ENCODE results near the gene RPL27.

Gene RPL27

GRCh38 chr17:43039646-43040045 lies 41.4 kb downstream of the RPL27 start:
- no peak for TF ChIP-seq CTCF (IDR thresholded peaks at IDR 0.05; ENCODE audit: extremely low read depth, insufficient read depth, missing control alignments)
- no peak for DNase-seq (ENCODE audit: low spot score)
- in situ Hi-C loops (cut with MboI; ENCODE audit: low pct_unique_long_range_greater_than_20kb, low sequenced_read_pairs, unreplicated experiment), result no loop called here

GRCh38 chr17:43040655-43041054 lies 42.4 kb downstream of the RPL27 start:
- no peak for DNase-seq (ENCODE audit: low spot score)
- no peak for TF ChIP-seq CTCF (IDR thresholded peaks at IDR 0.05; ENCODE audit: extremely low read depth, insufficient read depth, missing control alignments)
- in situ Hi-C loops (cut with MboI; ENCODE audit: low pct_unique_long_range_greater_than_20kb, low sequenced_read_pairs, unreplicated experiment), result no loop called here

- DNase-seq (ENCODE audit: low spot score), result no peak
Observed at GRCh38 chr17:43042025-43042628, 43.9 kb downstream of the RPL27 start.

GRCh38 chr17:43043307-43043706 lies 45.1 kb downstream of the RPL27 start:
- no peak for DNase-seq (ENCODE audit: low spot score)
- no peak for TF ChIP-seq CTCF (IDR thresholded peaks at IDR 0.05; ENCODE audit: extremely low read depth, insufficient read depth, missing control alignments)
- in situ Hi-C loops (cut with MboI; ENCODE audit: low pct_unique_long_range_greater_than_20kb, low sequenced_read_pairs, unreplicated experiment), result no loop called here

More at GRCh38 chr17:43042025-43042628, 43.9 kb downstream of the RPL27 start:
- in situ Hi-C loops (cut with MboI; ENCODE audit: low pct_unique_long_range_greater_than_20kb, low sequenced_read_pairs, unreplicated experiment), result no loop called here
- TF ChIP-seq CTCF (IDR thresholded peaks at IDR 0.05; ENCODE audit: extremely low read depth, insufficient read depth, missing control alignments), result no peak

- no peak for DNase-seq (ENCODE audit: low spot score)
- in situ Hi-C loops (cut with MboI; ENCODE audit: low pct_unique_long_range_greater_than_20kb, low sequenced_read_pairs, unreplicated experiment), result no loop called here
- no peak for TF ChIP-seq CTCF (IDR thresholded peaks at IDR 0.05; ENCODE audit: extremely low read depth, insufficient read depth, missing control alignments)
Observed at GRCh38 chr17:43044024-43044423, 45.8 kb downstream of the RPL27 start.

GRCh38 chr17:43051969-43052368 lies 53.8 kb downstream of the RPL27 start:
- DNase-seq (ENCODE audit: low spot score), result no peak
- in situ Hi-C loops (cut with MboI; ENCODE audit: low pct_unique_long_range_greater_than_20kb, low sequenced_read_pairs, unreplicated experiment), result no loop called here
- no peak for TF ChIP-seq CTCF (IDR thresholded peaks at IDR 0.05; ENCODE audit: extremely low read depth, insufficient read depth, missing control alignments)

All from GM13977 (cell line).